AG09309 (cell line): ENCODE measurements around the gene TMEM164.

ENCODE experiments used
- DNase-seq: peaks from one replicate; pipeline ENCODE4 v3.0.0-alpha.2; 2010; ENCODE audit warnings: low read depth
- H3K4me3 ChIP-seq: 2 replicates; pipeline ENCODE4 v1.5.1; 2011; ENCODE audit warnings: mild to moderate bottlenecking, low read depth, low read length, moderate library complexity; ENCODE audit not compliant: control insufficient read depth
- CTCF ChIP-seq: IDR thresholded peaks from 2 replicates; pipeline ENCODE4 v1.5.1; 2011; ENCODE audit warnings: mild to moderate bottlenecking, low read depth, low read length, inconsistent platforms; ENCODE audit not compliant: insufficient read depth, control insufficient read depth; ENCODE audit errors: missing control alignments

Gene TMEM164

GRCh38 chrX:110162867-110163266 lies 160.0 kb downstream of the TMEM164 start:
- no peak for TF ChIP-seq CTCF
- DNase-seq, result no peak
- H3K4me3 ChIP-seq, result no peak overlapping the region

GRCh38 chrX:110163488-110163887 lies 160.6 kb downstream of the TMEM164 start:
- no peak overlapping the region for H3K4me3 ChIP-seq
- DNase-seq, result no peak
- no peak for TF ChIP-seq CTCF

GRCh38 chrX:110167952-110168451 lies 165.1 kb downstream of the TMEM164 start:
- DNase-seq, result no peak
- H3K4me3 ChIP-seq, result no peak overlapping the region
- TF ChIP-seq CTCF, result peak; percentile 66

GRCh38 chrX:110168585-110168984 lies 165.7 kb downstream of the TMEM164 start:
- no peak for TF ChIP-seq CTCF
- H3K4me3 ChIP-seq, result no peak overlapping the region
- DNase-seq, result peak; percentile 13

GRCh38 chrX:110170029-110170428 lies 167.1 kb downstream of the TMEM164 start:
- TF ChIP-seq CTCF, result no peak
- no peak overlapping the region for H3K4me3 ChIP-seq
- DNase-seq, result no peak

GRCh38 chrX:110171442-110171841 lies 168.5 kb downstream of the TMEM164 start:
- no peak for DNase-seq
- H3K4me3 ChIP-seq, result no peak overlapping the region
- no peak for TF ChIP-seq CTCF

GRCh38 chrX:110172215-110172614 lies 169.3 kb downstream of the TMEM164 start:
- TF ChIP-seq CTCF, result no peak
- H3K4me3 ChIP-seq, result no peak overlapping the region
- DNase-seq, result no peak
